ENCODE results near the gene ASPN.

ASPN gene

DNA sequence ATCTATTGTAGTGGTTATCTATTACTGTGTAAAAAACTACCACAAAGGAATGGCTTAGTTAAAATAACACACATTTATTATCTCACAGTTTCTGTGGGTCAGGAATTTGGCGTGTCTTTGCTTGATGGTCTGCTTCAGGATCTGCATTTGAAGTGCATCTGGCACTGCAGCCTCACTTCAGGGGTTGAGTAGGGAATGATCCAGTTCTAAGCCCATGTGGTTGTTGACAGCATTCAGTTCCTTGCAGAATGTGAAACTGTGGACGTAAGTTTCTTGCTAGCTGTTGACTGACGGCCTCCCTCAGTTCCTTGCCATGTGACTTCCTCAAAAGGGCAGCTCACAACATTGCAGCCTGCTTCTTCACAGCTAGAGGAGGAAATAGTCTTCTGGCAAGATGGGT is 75.8 kb downstream of the ASPN start:
- no peak for DNase-seq

Data from stimulated activated naive CD4-positive, alpha-beta T cell treated with Interleukin-2 at 50 U/mL for 16 hours (primary cell).